ENCODE measurements around the gene TIAM1. TPM values are rescaled to one million over a fixed set of nuclear protein-coding genes. Genes with fewer than 3 reads are reported as not detected.

TIAM1 gene
- polyA plus RNA-seq, 1 donor from 2014 or later: 0.54 TPM

GRCh38 chr21:31331231-31331630 lies 12.8 kb downstream of the TIAM1 start:
- H3K27ac Mint-ChIP-seq: no peak overlapping the region
- peaks cover 3% of the 10 kb centered on the region for H3K27me3 Mint-ChIP-seq
- peaks cover 0 to 2% (median 1%) of the 10 kb centered on the region in 3 donors for H3K9me3 Mint-ChIP-seq
- no peaks in the 10 kb centered on the region for H3K36me3 Mint-ChIP-seq
- peaks cover 8 to 10% (median 9%) of the 10 kb centered on the region in 3 donors for H3K4me1 Mint-ChIP-seq
- no peak overlapping the region for H3K4me3 Mint-ChIP-seq

GRCh38 chr21:31330144-31330483 lies 13.9 kb downstream of the TIAM1 start:
- H3K4me1 Mint-ChIP-seq: peaks cover 12 to 16% (median 15%) of the 10 kb centered on the region in 3 donors

GRCh38 chr21:31329456-31330143 lies 14.5 kb downstream of the TIAM1 start:
- Mint-ChIP-seq H3K27ac (no peak overlapping the region), H3K9me3 (peaks cover 0 to 2% (median 1%) of the 10 kb centered on the region in 3 donors), H3K4me1 (peaks cover 12 to 16% (median 15%) of the 10 kb centered on the region in 3 donors), H3K27me3 (no peaks in the 10 kb centered on the region), H3K4me3 (no peak overlapping the region), H3K36me3 (no peaks in the 10 kb centered on the region)

More at GRCh38 chr21:31330144-31330483, 13.9 kb downstream of the TIAM1 start:
- Mint-ChIP-seq H3K4me3 (no peak overlapping the region), H3K36me3 (no peaks in the 10 kb centered on the region), H3K9me3 (peaks cover 0 to 2% (median 1%) of the 10 kb centered on the region in 3 donors), H3K27ac (no peak overlapping the region), H3K27me3 (no peaks in the 10 kb centered on the region)

- Mint-ChIP-seq H3K27ac (peak overlapping the region in 2 of 3 donors; percentile 2 to 8), H3K9me3 (peaks cover 0 to 2% (median 0%) of the 10 kb centered on the region in 3 donors), H3K27me3 (no peaks in the 10 kb centered on the region), H3K4me1 (peaks cover 12 to 16% (median 15%) of the 10 kb centered on the region in 3 donors), H3K36me3 (no peaks in the 10 kb centered on the region), H3K4me3 (peak overlapping the region in 3 of 4 donors; percentile 13 to 72 (median 36))
Measured at GRCh38 chr21:31326522-31327242, 17.4 kb downstream of the TIAM1 start.

GRCh38 chr21:31318971-31319370 lies 25.1 kb downstream of the TIAM1 start:
- Mint-ChIP-seq H3K27me3 (no peaks in the 10 kb centered on the region), H3K27ac (no peak overlapping the region), H3K9me3 (peaks cover 0 to 2% (median 0%) of the 10 kb centered on the region in 3 donors), H3K4me1 (no peaks in the 10 kb centered on the region), H3K4me3 (no peak overlapping the region), H3K36me3 (no peaks in the 10 kb centered on the region)

GRCh38 chr21:31317688-31318087 lies 26.4 kb downstream of the TIAM1 start:
- Mint-ChIP-seq H3K4me1 (no peaks in the 10 kb centered on the region), H3K27ac (peak overlapping the region in 1 of 3 donors; percentile 59), H3K9me3 (peaks cover 0 to 2% (median 0%) of the 10 kb centered on the region in 3 donors), H3K27me3 (no peaks in the 10 kb centered on the region), H3K36me3 (no peaks in the 10 kb centered on the region), H3K4me3 (no peak overlapping the region)

GRCh38 chr21:31316488-31317169 lies 27.4 kb downstream of the TIAM1 start:
- H3K36me3 Mint-ChIP-seq: no peaks in the 10 kb centered on the region
- no peak overlapping the region for H3K4me3 Mint-ChIP-seq
- no peak overlapping the region for H3K27ac Mint-ChIP-seq

GRCh38 chr21:31316072-31316471 lies 28.0 kb downstream of the TIAM1 start:
- Mint-ChIP-seq H3K27me3 (no peaks in the 10 kb centered on the region), H3K36me3 (no peaks in the 10 kb centered on the region), H3K4me3 (no peak overlapping the region), H3K9me3 (peaks cover 0 to 2% (median 0%) of the 10 kb centered on the region in 3 donors), H3K27ac (no peak overlapping the region), H3K4me1 (no peaks in the 10 kb centered on the region)

More at GRCh38 chr21:31316488-31317169, 27.4 kb downstream of the TIAM1 start:
- peaks cover 0 to 2% (median 0%) of the 10 kb centered on the region in 3 donors for H3K9me3 Mint-ChIP-seq
- no peaks in the 10 kb centered on the region for H3K4me1 Mint-ChIP-seq
- H3K27me3 Mint-ChIP-seq: no peaks in the 10 kb centered on the region

GRCh38 chr21:31310750-31311149 lies 33.3 kb downstream of the TIAM1 start:
- H3K4me1 Mint-ChIP-seq: no peaks in the 10 kb centered on the region
- no peaks in the 10 kb centered on the region for H3K9me3 Mint-ChIP-seq
- H3K27me3 Mint-ChIP-seq: peaks cover 1% of the 10 kb centered on the region
- no peak overlapping the region for H3K4me3 Mint-ChIP-seq
- H3K36me3 Mint-ChIP-seq: no peaks in the 10 kb centered on the region
- H3K27ac Mint-ChIP-seq: no peak overlapping the region

- peaks cover 1% of the 10 kb centered on the region for H3K27me3 Mint-ChIP-seq
- no peaks in the 10 kb centered on the region for H3K9me3 Mint-ChIP-seq
- H3K4me1 Mint-ChIP-seq: no peaks in the 10 kb centered on the region
- no peaks in the 10 kb centered on the region for H3K36me3 Mint-ChIP-seq
- H3K27ac Mint-ChIP-seq: no peak overlapping the region
- H3K4me3 Mint-ChIP-seq: no peak overlapping the region
Measured at GRCh38 chr21:31308584-31308983, 35.5 kb downstream of the TIAM1 start.

GRCh38 chr21:31305888-31306287 lies 38.2 kb downstream of the TIAM1 start:
- H3K27me3 Mint-ChIP-seq: peaks cover 1% of the 10 kb centered on the region
- H3K4me1 Mint-ChIP-seq: no peaks in the 10 kb centered on the region
- no peak overlapping the region for H3K4me3 Mint-ChIP-seq
- H3K27ac Mint-ChIP-seq: no peak overlapping the region
- no peaks in the 10 kb centered on the region for H3K36me3 Mint-ChIP-seq
- no peaks in the 10 kb centered on the region for H3K9me3 Mint-ChIP-seq

- Mint-ChIP-seq H3K4me3 (no peak overlapping the region), H3K27ac (no peak overlapping the region), H3K27me3 (no peaks in the 10 kb centered on the region), H3K36me3 (no peaks in the 10 kb centered on the region), H3K9me3 (peaks cover 0 to 5% (median 0%) of the 10 kb centered on the region in 3 donors), H3K4me1 (peaks cover 0 to 2% (median 0%) of the 10 kb centered on the region in 3 donors)
Measured at GRCh38 chr21:31299291-31300147, 44.5 kb downstream of the TIAM1 start.

- H3K27ac Mint-ChIP-seq: no peak overlapping the region
- peaks cover 0 to 5% (median 0%) of the 10 kb centered on the region in 3 donors for H3K9me3 Mint-ChIP-seq
- peaks cover 0 to 2% (median 0%) of the 10 kb centered on the region in 3 donors for H3K4me1 Mint-ChIP-seq
- no peaks in the 10 kb centered on the region for H3K27me3 Mint-ChIP-seq
- no peaks in the 10 kb centered on the region for H3K36me3 Mint-ChIP-seq
- H3K4me3 Mint-ChIP-seq: no peak overlapping the region
Measured at GRCh38 chr21:31298618-31299269, 45.3 kb downstream of the TIAM1 start.

GRCh38 chr21:31297806-31298205 lies 46.3 kb downstream of the TIAM1 start:
- H3K9me3 Mint-ChIP-seq: peaks cover 0 to 5% (median 2%) of the 10 kb centered on the region in 3 donors
- H3K27ac Mint-ChIP-seq: no peak overlapping the region
- H3K4me3 Mint-ChIP-seq: no peak overlapping the region
- no peaks in the 10 kb centered on the region for H3K27me3 Mint-ChIP-seq
- H3K4me1 Mint-ChIP-seq: peaks cover 0 to 2% (median 0%) of the 10 kb centered on the region in 3 donors
- H3K36me3 Mint-ChIP-seq: no peaks in the 10 kb centered on the region

Data from IgD-negative memory B cell (primary cell).